H9 (cell line): ENCODE measurements around the gene LONP2. TPM values are rescaled to one million over a fixed set of nuclear protein-coding genes. Genes with fewer than 3 reads are reported as not detected.
A peak's percentile ranks its signal among the peaks of the same experiment; 100 is the strongest.

ENCODE experiments used
- DNase-seq: peaks from one replicate; pipeline ENCODE4 v3.0.0-alpha.2; 2017
- H2AFZ ChIP-seq: one replicate; pipeline ENCODE4 v1.6.1; 2013; ENCODE audit warnings: mild to moderate bottlenecking, low read length, control low read depth, moderate library complexity
- H2AK5ac ChIP-seq: 2 replicates; pipeline ENCODE4 v1.6.1; 2013; ENCODE audit warnings: low read length, control low read depth, mixed read lengths; ENCODE audit not compliant: insufficient read length
- H2BK120ac ChIP-seq: one replicate; pipeline ENCODE4 v1.6.1; 2013; ENCODE audit warnings: low read depth, mild to moderate bottlenecking, low read length, control low read depth, inconsistent platforms; ENCODE audit not compliant: poor library complexity, severe bottlenecking
- H2BK12ac ChIP-seq: 2 replicates; pipeline ENCODE4 v1.6.1; 2013; ENCODE audit warnings: low read length, control low read depth, mixed read lengths, low read depth; ENCODE audit not compliant: insufficient read length
- H2BK15ac ChIP-seq: 2 replicates; pipeline ENCODE4 v1.6.1; 2013; ENCODE audit warnings: low read depth, low read length, control low read depth
- H2BK20ac ChIP-seq: one replicate; pipeline ENCODE4 v1.6.1; 2013; ENCODE audit warnings: low read depth, mild to moderate bottlenecking, low read length, control low read depth, inconsistent platforms; ENCODE audit not compliant: poor library complexity, severe bottlenecking
- H2BK5ac ChIP-seq: 2 replicates; pipeline ENCODE4 v1.6.1; 2013; ENCODE audit warnings: low read length, control low read depth, mixed read lengths; ENCODE audit not compliant: insufficient read length
- H3K14ac ChIP-seq: 2 replicates; pipeline ENCODE4 v1.6.1; 2013; ENCODE audit warnings: low read length, control low read depth; ENCODE audit not compliant: insufficient read depth
- H3K18ac ChIP-seq: 2 replicates; pipeline ENCODE4 v1.6.1; 2013; ENCODE audit warnings: low read depth, mild to moderate bottlenecking, mixed read lengths, low read length, control low read depth; ENCODE audit not compliant: insufficient read length
- H3K23ac ChIP-seq: 2 replicates; pipeline ENCODE4 v1.6.1; 2013; ENCODE audit warnings: low read length, control low read depth, mixed read lengths, low read depth; ENCODE audit not compliant: insufficient read length
- H3K23me2 ChIP-seq: 2 replicates; pipeline ENCODE4 v1.6.1; 2013; ENCODE audit warnings: low read depth, mild to moderate bottlenecking, mixed read lengths, low read length, control low read depth; ENCODE audit not compliant: insufficient read length, poor library complexity, severe bottlenecking
- H3K27ac ChIP-seq: 2 replicates; pipeline ENCODE4 v1.5.1; 2013; ENCODE audit warnings: low read length, control low read depth, mixed read lengths, low read depth; ENCODE audit not compliant: insufficient read length
- H3K27me3 ChIP-seq: 2 replicates; pipeline ENCODE4 v1.6.1; 2013; ENCODE audit warnings: low read length, control low read depth, inconsistent platforms; ENCODE audit not compliant: insufficient read depth
- H3K4ac ChIP-seq: 2 replicates; pipeline ENCODE4 v1.6.1; 2013; ENCODE audit warnings: low read depth, mild to moderate bottlenecking, control low read depth, inconsistent platforms, low read length, moderate library complexity
- H3K4me1 ChIP-seq: 2 replicates; pipeline ENCODE4 v1.6.1; 2013; ENCODE audit warnings: low read length, control low read depth, inconsistent platforms; ENCODE audit not compliant: insufficient read depth
- H3K4me2 ChIP-seq: 2 replicates; pipeline ENCODE4 v1.6.1; 2013; ENCODE audit warnings: low read length, control low read depth, mixed read lengths; ENCODE audit not compliant: insufficient read length, insufficient read depth
- H3K56ac ChIP-seq: 2 replicates; pipeline ENCODE4 v1.6.1; 2013; ENCODE audit warnings: low read depth, mild to moderate bottlenecking, mixed read lengths, low read length, control low read depth; ENCODE audit not compliant: insufficient read length
- H3K79me1 ChIP-seq: 2 replicates; pipeline ENCODE4 v1.6.1; 2013; ENCODE audit warnings: low read depth, mild to moderate bottlenecking, moderate library complexity, low read length, control low read depth, inconsistent platforms; ENCODE audit not compliant: insufficient read depth, poor library complexity, severe bottlenecking
- H3K79me2 ChIP-seq: 2 replicates; pipeline ENCODE4 v1.6.1; 2013; ENCODE audit warnings: low read length, control low read depth, inconsistent platforms; ENCODE audit not compliant: insufficient read depth
- H3K9ac ChIP-seq: 2 replicates; pipeline ENCODE4 v1.6.1; 2013; ENCODE audit warnings: low read length, control low read depth, mixed read lengths; ENCODE audit not compliant: insufficient read length; ENCODE audit errors: extremely low read depth
- H3K9me3 ChIP-seq: one replicate; pipeline ENCODE4 v1.6.1; 2013; ENCODE audit warnings: low read depth, low read length, inconsistent platforms; ENCODE audit not compliant: control insufficient read depth
- H3T11ph ChIP-seq: one replicate; pipeline ENCODE4 v1.6.1; 2013; ENCODE audit warnings: mild to moderate bottlenecking, low read length, control low read depth, inconsistent platforms
- H4K20me1 ChIP-seq: one replicate; pipeline ENCODE4 v1.6.1; 2013; ENCODE audit not compliant: control insufficient read depth, insufficient read length, insufficient read depth
- H4K5ac ChIP-seq: 2 replicates; pipeline ENCODE4 v1.6.1; 2013; ENCODE audit warnings: low read depth, mild to moderate bottlenecking, mixed read lengths, low read length, control low read depth; ENCODE audit not compliant: insufficient read length
- H4K8ac ChIP-seq: replicated peaks from 2 replicates; pipeline ENCODE4 v1.6.1; 2013; ENCODE audit warnings: low read length, control low read depth, mixed read lengths, low read depth; ENCODE audit not compliant: insufficient read length
- H4K91ac ChIP-seq: 2 replicates; pipeline ENCODE4 v1.6.1; 2013; ENCODE audit warnings: low read depth, mild to moderate bottlenecking, moderate library complexity, mixed read lengths, low read length, control low read depth; ENCODE audit not compliant: insufficient read length
- H3K27ac Mint-ChIP-seq, 3 experiments: 2 replicates in 2 of 3; 3 replicates in 1 of 3; pipeline ENCODE4 v1.8.0; 2020 to 2021; ENCODE audit warnings: mixed read lengths in 3 of 3, mild to moderate bottlenecking in 1 of 3, moderate library complexity in 1 of 3
- H3K27me3 Mint-ChIP-seq: 2 replicates; pipeline ENCODE4 v1.8.0; 2021; ENCODE audit warnings: low read depth, mild to moderate bottlenecking, moderate library complexity, mixed read lengths
- H3K36me3 Mint-ChIP-seq, 3 experiments: 2 replicates in 2 of 3; 3 replicates in 1 of 3; pipeline ENCODE4 v1.8.0; 2020 to 2021; ENCODE audit warnings: low read depth in 3 of 3, mixed read lengths in 3 of 3; ENCODE audit not compliant: insufficient read depth in 1 of 3
- H3K4me1 Mint-ChIP-seq, 2 experiments: 2 replicates each; pipeline ENCODE4 v1.8.0; 2020; ENCODE audit warnings: mixed read lengths in 2 of 2
- H3K4me3 Mint-ChIP-seq, 2 experiments: 2 replicates in 1 of 2; 3 replicates in 1 of 2; pipeline ENCODE4 v1.8.0; 2020 to 2021; ENCODE audit warnings: mild to moderate bottlenecking in 2 of 2, mixed read lengths in 2 of 2, moderate library complexity in 1 of 2
- H3K9me3 Mint-ChIP-seq, 2 experiments: 2 replicates in 1 of 2; 3 replicates in 1 of 2; pipeline ENCODE4 v1.8.0; 2020; ENCODE audit warnings: mild to moderate bottlenecking in 2 of 2, mixed read lengths in 2 of 2, moderate library complexity in 1 of 2
- CTCF ChIP-seq: fragments of 200-600 bp; sonication (generic); conservative IDR thresholded peaks from 3 replicates; pipeline ENCODE4 v1.8.0; 2021; ENCODE audit warnings: antibody characterized with exemption, mild to moderate bottlenecking
- total RNA-seq: library from RNA; stranded (reverse); gene quantifications from 2 replicates; pipeline ENCODE4 v1.2.1, GENCODE V29; 2021

LONP2 gene
- total RNA-seq, 1 experiment from 2014 or later, result 27.8 TPM

GRCh38 chr16:48234630-48235029 lies 9.5 kb upstream of the LONP2 start:
- H3K4ac ChIP-seq, result no peak overlapping the region
- no peak overlapping the region for H2BK15ac ChIP-seq
- no peak overlapping the region for H3K14ac ChIP-seq
- H3K9me3 ChIP-seq, result no peaks in the 10 kb centered on the region
- DNase-seq, result no peak
- Mint-ChIP-seq H3K4me1 (peaks cover 0 to 16% of the 10 kb centered on the region in 2 experiments; a peak in 2 of 4 replicates), H3K4me3 (no peak overlapping the region), H3K9me3 (no peaks in the 10 kb centered on the region), H3K36me3 (no peaks in the 10 kb centered on the region), H3K27ac (peak overlapping the region in 1 of 3 experiments; percentile 51; a peak in 1 of 7 replicates), H3K27me3 (no peaks in the 10 kb centered on the region; the same call in 1 of the 2 replicates)
- no peaks in the 10 kb centered on the region; the same call in 1 of the 2 replicates for H3K4me1 ChIP-seq
- no peak overlapping the region for H3K4me2 ChIP-seq
- no peak overlapping the region for H4K5ac ChIP-seq
- H2BK20ac ChIP-seq, result no peak overlapping the region
- H3K79me1 ChIP-seq, result no peaks in the 10 kb centered on the region
- no peak overlapping the region for H3K9ac ChIP-seq
- H4K20me1 ChIP-seq, result no peaks in the 10 kb centered on the region
- H3K27me3 ChIP-seq, result no peaks in the 10 kb centered on the region
- no peak overlapping the region for H3K56ac ChIP-seq
- H2BK12ac ChIP-seq, result no peak overlapping the region
- H3K27ac ChIP-seq, result no peak overlapping the region
- no peak overlapping the region for H3K18ac ChIP-seq
- H3K23me2 ChIP-seq, result no peaks in the 10 kb centered on the region
- no peak overlapping the region for H4K91ac ChIP-seq
- TF ChIP-seq CTCF, result no peak
- no peak overlapping the region for H2AFZ ChIP-seq
- H2AK5ac ChIP-seq, result no peak overlapping the region
- no peak overlapping the region for H3K23ac ChIP-seq
- no peak overlapping the region for H2BK5ac ChIP-seq
- no peak overlapping the region for H2BK120ac ChIP-seq
- no peaks in the 10 kb centered on the region for H3K79me2 ChIP-seq
- no peak overlapping the region for H4K8ac ChIP-seq
- no peak overlapping the region for H3T11ph ChIP-seq
